K562 (cell line): Measurements from ENCODE around the gene CCDC85B. TPM values are rescaled to one million over a fixed set of nuclear protein-coding genes. Genes with fewer than 3 reads are reported as not detected.

Experiments
- EHMT2 ChIP-seq: fragments of 450-650 bp; IDR thresholded peaks from 2 replicates; pipeline ENCODE4 v1.6.1; 2018; ENCODE audit warnings: antibody characterized with exemption
- EP300 ChIP-seq: IDR thresholded peaks from 2 replicates; pipeline ENCODE4 v1.6.1; 2012; ENCODE audit warnings: low read length, improper control_type of control experiment
- HCFC1 ChIP-seq: IDR thresholded peaks from 2 replicates; pipeline ENCODE4 v1.6.1; 2012; ENCODE audit warnings: low read depth, low read length, improper control_type of control experiment
- JUND ChIP-seq, 2 experiments: IDR thresholded peaks; 2 replicates in 1 of 2; 3 replicates in 1 of 2; pipeline ENCODE4 v1.6.1; 2011; ENCODE audit warnings: borderline replicate concordance in 2 of 2, low read depth in 2 of 2, low read length in 2 of 2, improper control_type of control experiment in 1 of 2, missing biosample characterization in 1 of 2, missing genetic modification characterization in 1 of 2, missing genetic modification reagents in 1 of 2
- MAX ChIP-seq: sonication (generic); formaldehyde crosslinking; IDR thresholded peaks from 2 replicates; pipeline ENCODE4 v1.9.0; 2022; ENCODE audit warnings: mild to moderate bottlenecking, missing genetic modification reagents
- MXI1 ChIP-seq: IDR thresholded peaks from 2 replicates; pipeline ENCODE4 v1.6.1; 2011; ENCODE audit warnings: low read depth, mild to moderate bottlenecking, improper control_type of control experiment, low read length
- NFIC ChIP-seq: fragments of 450-650 bp; IDR thresholded peaks from 2 replicates; pipeline ENCODE4 v1.6.1; 2017; ENCODE audit warnings: mild to moderate bottlenecking, inconsistent platforms
- RB1 ChIP-seq: fragments of 450-650 bp; IDR thresholded peaks from 2 replicates; pipeline ENCODE4 v1.6.1; 2017; ENCODE audit warnings: low read depth, mild to moderate bottlenecking
- SREBF2 ChIP-seq: sonication (generic); formaldehyde crosslinking; IDR thresholded peaks from 2 replicates; pipeline ENCODE4 v1.4.0; 2020; ENCODE audit warnings: mild to moderate bottlenecking, missing genetic modification reagents
- TBL1XR1 ChIP-seq, 2 experiments: IDR thresholded peaks; 2 replicates each; pipeline ENCODE4 v1.6.1; 2012; ENCODE audit warnings: improper control_type of control experiment in 2 of 2, low read length in 2 of 2, mild to moderate bottlenecking in 1 of 2
- ZNF589 ChIP-seq: fragments of 200-800 bp; sonication (Bioruptor generic); IDR thresholded peaks from 2 replicates; pipeline ENCODE4 v1.6.1; 2016; ENCODE audit warnings: low read depth, missing genetic modification characterization, missing compliant biosample characterization
- ZNF668 ChIP-seq: fragments of 250-450 bp; sonication (Bioruptor Pico); IDR thresholded peaks from 2 replicates; pipeline ENCODE4 v1.8.0; 2022; ENCODE audit warnings: mild to moderate bottlenecking, inconsistent platforms
- polyA plus RNA-seq, 8 experiments: library from polyadenylated mRNA; depleted of rRNA in 4 of 8; stranded (reverse) in 5 of 8; unstranded in 3 of 8; fragments of >200 nt; fragmentation: Nextera tagmentation in 2 of 8; fragmentation: Illumina TruSeq in 1 of 8; extraction: Ambion mirVana in 2 of 8; extraction: Trizol in 1 of 8; gene quantifications; 2 replicates each; pipeline versions ENCODE4 v1.2.1 to v1.2.3, GENCODE V29; 2011 to 2014; ENCODE audit warnings: inconsistent platforms in 1 of 8, missing spikeins in 1 of 8
- total RNA-seq, 7 experiments: library from RNA; depleted of rRNA in 6 of 7; stranded (reverse); fragments of >200 nt in 6 of 7; fragmentation: Illumina TruSeq in 2 of 7; extraction: Trizol in 2 of 7; gene quantifications; 2 replicates each; pipeline versions ENCODE4 v1.2.1 to v1.2.3, GENCODE V29; 2011 to 2021; ENCODE audit warnings: low replicate concordance in 1 of 7
- TF ChIP-seq, protein P1 (sequence below), 2 experiments: fragments of 150-350 bp in 1 of 2; IDR thresholded peaks; 2 replicates each; pipeline ENCODE4 v1.6.1; 2012 to 2016; ENCODE audit warnings: low read depth in 2 of 2, low read length in 2 of 2, mild to moderate bottlenecking in 1 of 2, moderate library complexity in 1 of 2
- TF ChIP-seq, protein P2 (sequence below), 2 experiments: fragments of 450-650 bp; IDR thresholded peaks; 2 replicates each; pipeline ENCODE4 v1.6.1; 2018; ENCODE audit warnings: mild to moderate bottlenecking in 2 of 2, low read depth in 1 of 2; ENCODE audit not compliant: partially characterized antibody in 2 of 2
- TF ChIP-seq, protein P3 (sequence below): fragments of 450-650 bp; IDR thresholded peaks from 2 replicates; pipeline ENCODE4 v1.6.1; 2014; ENCODE audit warnings: low read depth, mild to moderate bottlenecking, moderate library complexity, borderline replicate concordance

CCDC85B gene
- total and polyA plus RNA-seq, 9 of the 15 experiments (the other 6 are each of a cell fraction or from before 2014, with no cell fraction given) = 0.14 to 138 (median 6.2) TPM

DNA sequence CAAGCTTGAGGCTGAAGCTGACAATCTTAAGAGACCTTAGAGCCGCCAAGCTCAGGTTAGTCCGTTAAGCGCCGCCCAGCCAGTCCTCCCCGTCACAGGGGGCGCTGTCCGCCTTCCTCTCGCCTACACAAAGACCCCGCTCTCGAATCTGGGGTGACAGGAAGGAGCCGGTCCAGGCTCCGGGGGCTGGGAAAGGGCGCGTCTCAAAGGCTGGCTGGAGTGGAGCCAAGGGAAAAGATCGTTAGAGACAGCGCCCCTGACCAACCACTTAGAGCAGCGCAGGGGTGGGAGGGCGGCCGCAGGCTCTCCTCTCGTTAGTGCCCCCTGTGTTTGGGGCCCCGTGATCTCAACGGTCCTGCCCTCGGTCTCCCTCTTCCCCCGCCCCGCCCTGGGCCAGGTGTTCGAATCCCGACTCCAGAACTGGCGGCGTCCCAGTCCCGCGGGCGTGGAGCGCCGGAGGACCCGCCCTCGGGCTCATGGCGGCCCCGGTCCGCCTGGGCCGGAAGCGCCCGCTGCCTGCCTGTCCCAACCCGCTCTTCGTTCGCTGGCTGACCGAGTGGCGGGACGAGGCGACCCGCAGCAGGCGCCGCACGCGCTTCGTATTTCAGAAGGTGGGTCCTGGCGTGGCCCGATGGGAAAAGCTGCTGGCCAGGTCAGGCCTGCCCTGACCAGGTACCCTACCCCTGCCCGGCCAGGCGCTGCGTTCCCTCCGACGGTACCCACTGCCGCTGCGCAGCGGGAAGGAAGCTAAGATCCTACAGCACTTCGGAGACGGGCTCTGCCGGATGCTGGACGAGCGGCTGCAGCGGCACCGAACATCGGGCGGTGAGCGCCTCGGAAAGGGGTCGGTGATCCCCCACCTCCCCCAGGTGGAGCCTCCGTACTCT, 30.0 kb upstream of the CCDC85B start, which contains the start of gene MUS81 (continued):
- TF ChIP-seq, protein P1, sequence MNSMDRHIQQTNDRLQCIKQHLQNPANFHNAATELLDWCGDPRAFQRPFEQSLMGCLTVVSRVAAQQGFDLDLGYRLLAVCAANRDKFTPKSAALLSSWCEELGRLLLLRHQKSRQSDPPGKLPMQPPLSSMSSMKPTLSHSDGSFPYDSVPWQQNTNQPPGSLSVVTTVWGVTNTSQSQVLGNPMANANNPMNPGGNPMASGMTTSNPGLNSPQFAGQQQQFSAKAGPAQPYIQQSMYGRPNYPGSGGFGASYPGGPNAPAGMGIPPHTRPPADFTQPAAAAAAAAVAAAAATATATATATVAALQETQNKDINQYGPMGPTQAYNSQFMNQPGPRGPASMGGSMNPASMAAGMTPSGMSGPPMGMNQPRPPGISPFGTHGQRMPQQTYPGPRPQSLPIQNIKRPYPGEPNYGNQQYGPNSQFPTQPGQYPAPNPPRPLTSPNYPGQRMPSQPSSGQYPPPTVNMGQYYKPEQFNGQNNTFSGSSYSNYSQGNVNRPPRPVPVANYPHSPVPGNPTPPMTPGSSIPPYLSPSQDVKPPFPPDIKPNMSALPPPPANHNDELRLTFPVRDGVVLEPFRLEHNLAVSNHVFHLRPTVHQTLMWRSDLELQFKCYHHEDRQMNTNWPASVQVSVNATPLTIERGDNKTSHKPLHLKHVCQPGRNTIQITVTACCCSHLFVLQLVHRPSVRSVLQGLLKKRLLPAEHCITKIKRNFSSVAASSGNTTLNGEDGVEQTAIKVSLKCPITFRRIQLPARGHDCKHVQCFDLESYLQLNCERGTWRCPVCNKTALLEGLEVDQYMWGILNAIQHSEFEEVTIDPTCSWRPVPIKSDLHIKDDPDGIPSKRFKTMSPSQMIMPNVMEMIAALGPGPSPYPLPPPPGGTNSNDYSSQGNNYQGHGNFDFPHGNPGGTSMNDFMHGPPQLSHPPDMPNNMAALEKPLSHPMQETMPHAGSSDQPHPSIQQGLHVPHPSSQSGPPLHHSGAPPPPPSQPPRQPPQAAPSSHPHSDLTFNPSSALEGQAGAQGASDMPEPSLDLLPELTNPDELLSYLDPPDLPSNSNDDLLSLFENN (IDR thresholded peaks at IDR 0.05; ENCODE audit: low read depth in 2 of 2, low read length in 2 of 2) = no peak
- TF ChIP-seq ZNF589 (no peak), JUND (IDR thresholded peaks at IDR 0.05; ENCODE audit: borderline replicate concordance, low read depth, low read length) (peak; percentile 56; the same call in 1 of the 2 replicates), JUND (tag; IDR thresholded peaks at IDR 0.05; ENCODE audit: borderline replicate concordance, low read depth, low read length) (no peak), NFIC (peak; percentile 98), RB1 (peak; percentile 59), TBL1XR1 (IDR thresholded peaks at IDR 0.05; ENCODE audit: low read length in 2 of 2) (peak; percentile 28 to 55; a peak in 1 of 4 replicates), SREBF2 (CRISPR knock-in tag) (no peak), HCFC1 (peak; percentile 78), MAX (peak; percentile 40; the same call in 1 of the 2 replicates), ZNF668 (no peak), MXI1 (no peak), EHMT2 (no peak), EP300 (peak; percentile 62)
- TF ChIP-seq, protein P2, sequence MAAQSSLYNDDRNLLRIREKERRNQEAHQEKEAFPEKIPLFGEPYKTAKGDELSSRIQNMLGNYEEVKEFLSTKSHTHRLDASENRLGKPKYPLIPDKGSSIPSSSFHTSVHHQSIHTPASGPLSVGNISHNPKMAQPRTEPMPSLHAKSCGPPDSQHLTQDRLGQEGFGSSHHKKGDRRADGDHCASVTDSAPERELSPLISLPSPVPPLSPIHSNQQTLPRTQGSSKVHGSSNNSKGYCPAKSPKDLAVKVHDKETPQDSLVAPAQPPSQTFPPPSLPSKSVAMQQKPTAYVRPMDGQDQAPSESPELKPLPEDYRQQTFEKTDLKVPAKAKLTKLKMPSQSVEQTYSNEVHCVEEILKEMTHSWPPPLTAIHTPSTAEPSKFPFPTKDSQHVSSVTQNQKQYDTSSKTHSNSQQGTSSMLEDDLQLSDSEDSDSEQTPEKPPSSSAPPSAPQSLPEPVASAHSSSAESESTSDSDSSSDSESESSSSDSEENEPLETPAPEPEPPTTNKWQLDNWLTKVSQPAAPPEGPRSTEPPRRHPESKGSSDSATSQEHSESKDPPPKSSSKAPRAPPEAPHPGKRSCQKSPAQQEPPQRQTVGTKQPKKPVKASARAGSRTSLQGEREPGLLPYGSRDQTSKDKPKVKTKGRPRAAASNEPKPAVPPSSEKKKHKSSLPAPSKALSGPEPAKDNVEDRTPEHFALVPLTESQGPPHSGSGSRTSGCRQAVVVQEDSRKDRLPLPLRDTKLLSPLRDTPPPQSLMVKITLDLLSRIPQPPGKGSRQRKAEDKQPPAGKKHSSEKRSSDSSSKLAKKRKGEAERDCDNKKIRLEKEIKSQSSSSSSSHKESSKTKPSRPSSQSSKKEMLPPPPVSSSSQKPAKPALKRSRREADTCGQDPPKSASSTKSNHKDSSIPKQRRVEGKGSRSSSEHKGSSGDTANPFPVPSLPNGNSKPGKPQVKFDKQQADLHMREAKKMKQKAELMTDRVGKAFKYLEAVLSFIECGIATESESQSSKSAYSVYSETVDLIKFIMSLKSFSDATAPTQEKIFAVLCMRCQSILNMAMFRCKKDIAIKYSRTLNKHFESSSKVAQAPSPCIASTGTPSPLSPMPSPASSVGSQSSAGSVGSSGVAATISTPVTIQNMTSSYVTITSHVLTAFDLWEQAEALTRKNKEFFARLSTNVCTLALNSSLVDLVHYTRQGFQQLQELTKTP (IDR thresholded peaks at IDR 0.05; ENCODE audit: low read depth in 1 of 2, partially characterized antibody in 2 of 2) = peak in 1 of 2 experiments; percentile 81
- TF ChIP-seq, protein P3, sequence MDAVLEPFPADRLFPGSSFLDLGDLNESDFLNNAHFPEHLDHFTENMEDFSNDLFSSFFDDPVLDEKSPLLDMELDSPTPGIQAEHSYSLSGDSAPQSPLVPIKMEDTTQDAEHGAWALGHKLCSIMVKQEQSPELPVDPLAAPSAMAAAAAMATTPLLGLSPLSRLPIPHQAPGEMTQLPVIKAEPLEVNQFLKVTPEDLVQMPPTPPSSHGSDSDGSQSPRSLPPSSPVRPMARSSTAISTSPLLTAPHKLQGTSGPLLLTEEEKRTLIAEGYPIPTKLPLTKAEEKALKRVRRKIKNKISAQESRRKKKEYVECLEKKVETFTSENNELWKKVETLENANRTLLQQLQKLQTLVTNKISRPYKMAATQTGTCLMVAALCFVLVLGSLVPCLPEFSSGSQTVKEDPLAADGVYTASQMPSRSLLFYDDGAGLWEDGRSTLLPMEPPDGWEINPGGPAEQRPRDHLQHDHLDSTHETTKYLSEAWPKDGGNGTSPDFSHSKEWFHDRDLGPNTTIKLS = 0 out of 2 replicates have a peak, but pooled peaks have one; percentile 23
